ENCODE results near the gene RIMBP2.

RIMBP2 gene

DNA sequence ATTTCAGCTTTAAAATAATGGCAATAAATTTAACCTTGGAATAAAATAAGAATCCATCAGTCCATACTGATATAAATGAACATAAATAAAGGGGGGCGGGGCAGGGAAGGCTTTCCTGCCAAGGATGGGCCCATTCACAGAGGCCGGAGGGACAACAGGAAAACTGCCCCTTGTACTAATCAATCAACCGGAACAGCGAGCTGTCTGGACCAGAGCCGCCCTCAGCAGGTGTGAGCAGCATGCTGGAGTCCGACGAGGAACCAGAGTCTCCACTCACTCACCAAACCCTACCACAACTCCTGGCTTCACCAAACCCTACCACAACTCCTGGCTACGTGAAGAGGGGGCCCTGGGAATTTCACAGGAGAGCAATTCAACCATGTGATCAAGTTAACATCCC is 51.3 kb downstream of the RIMBP2 start:
- H4K20me1 ChIP-seq (ENCODE audit: insufficient read depth, low read length): no peaks in the 10 kb centered on the region
- no peaks in the 10 kb centered on the region for H3F3A ChIP-seq (ENCODE audit: insufficient read depth, low read length)
- no peaks in the 10 kb centered on the region for H3K36me3 ChIP-seq (ENCODE audit: insufficient read depth, low read length)
- no peak overlapping the region for H3K4me3 ChIP-seq (ENCODE audit: low read depth, low read length, poor library complexity, severe bottlenecking)
- no peak overlapping the region for H3K4me2 ChIP-seq (ENCODE audit: low read length)
- no peaks in the 10 kb centered on the region for H3K79me2 ChIP-seq (ENCODE audit: insufficient read depth, low read length)
- H3K9me3 ChIP-seq (ENCODE audit: low read length): no peaks in the 10 kb centered on the region
- H3K4me1 ChIP-seq (ENCODE audit: insufficient read depth, low read length, severe bottlenecking): no peaks in the 10 kb centered on the region
- H3K9me2 ChIP-seq (ENCODE audit: low read depth, low read length): no peaks in the 10 kb centered on the region
- H3K27me3 ChIP-seq (ENCODE audit: insufficient read depth, low read length): no peaks in the 10 kb centered on the region; the same call in 1 of the 2 replicates
- H3K27ac ChIP-seq (ENCODE audit: low read depth, low read length, poor library complexity, severe bottlenecking): no peak overlapping the region
- TF ChIP-seq EZH2 (IDR thresholded peaks at IDR 0.05; ENCODE audit: borderline replicate concordance, low read length): no peak
- TF ChIP-seq, protein P1, sequence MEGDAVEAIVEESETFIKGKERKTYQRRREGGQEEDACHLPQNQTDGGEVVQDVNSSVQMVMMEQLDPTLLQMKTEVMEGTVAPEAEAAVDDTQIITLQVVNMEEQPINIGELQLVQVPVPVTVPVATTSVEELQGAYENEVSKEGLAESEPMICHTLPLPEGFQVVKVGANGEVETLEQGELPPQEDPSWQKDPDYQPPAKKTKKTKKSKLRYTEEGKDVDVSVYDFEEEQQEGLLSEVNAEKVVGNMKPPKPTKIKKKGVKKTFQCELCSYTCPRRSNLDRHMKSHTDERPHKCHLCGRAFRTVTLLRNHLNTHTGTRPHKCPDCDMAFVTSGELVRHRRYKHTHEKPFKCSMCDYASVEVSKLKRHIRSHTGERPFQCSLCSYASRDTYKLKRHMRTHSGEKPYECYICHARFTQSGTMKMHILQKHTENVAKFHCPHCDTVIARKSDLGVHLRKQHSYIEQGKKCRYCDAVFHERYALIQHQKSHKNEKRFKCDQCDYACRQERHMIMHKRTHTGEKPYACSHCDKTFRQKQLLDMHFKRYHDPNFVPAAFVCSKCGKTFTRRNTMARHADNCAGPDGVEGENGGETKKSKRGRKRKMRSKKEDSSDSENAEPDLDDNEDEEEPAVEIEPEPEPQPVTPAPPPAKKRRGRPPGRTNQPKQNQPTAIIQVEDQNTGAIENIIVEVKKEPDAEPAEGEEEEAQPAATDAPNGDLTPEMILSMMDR (IDR thresholded peaks at IDR 0.05; ENCODE audit: low read length): no peak
- H2AFZ ChIP-seq (ENCODE audit: low read length): no peak overlapping the region
- no peak overlapping the region for H3K9ac ChIP-seq (ENCODE audit: low read length)

DNA sequence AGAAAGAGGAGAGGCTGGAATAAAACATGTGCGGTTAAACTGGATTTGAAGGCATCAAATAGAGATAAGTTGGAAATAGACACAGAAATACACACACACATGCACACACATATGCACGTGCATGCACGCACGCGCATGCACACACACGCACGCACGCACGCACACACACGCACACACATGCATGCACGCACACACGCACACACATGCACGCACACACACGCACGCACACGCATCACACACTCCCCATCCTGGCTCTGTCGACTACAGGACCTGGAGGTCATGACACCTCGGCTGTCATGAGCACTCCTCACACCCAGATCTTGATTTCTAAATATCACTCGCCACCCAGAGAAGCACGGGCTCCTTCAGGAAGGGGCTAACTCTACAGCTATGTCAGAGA is 51.8 kb downstream of the RIMBP2 start:
- Histone ChIP-seq H3K9ac (ENCODE audit: low read length) (no peak overlapping the region), H3K4me3 (ENCODE audit: low read depth, low read length, poor library complexity, severe bottlenecking) (no peak overlapping the region), H3K9me3 (ENCODE audit: low read length) (no peaks in the 10 kb centered on the region), H3K27ac (ENCODE audit: low read depth, low read length, poor library complexity, severe bottlenecking) (no peak overlapping the region), H3K79me2 (ENCODE audit: insufficient read depth, low read length) (no peaks in the 10 kb centered on the region), H3K27me3 (ENCODE audit: insufficient read depth, low read length) (no peaks in the 10 kb centered on the region; the same call in 1 of the 2 replicates), H3K4me2 (ENCODE audit: low read length) (no peak overlapping the region), H3K36me3 (ENCODE audit: insufficient read depth, low read length) (no peaks in the 10 kb centered on the region), H3K9me2 (ENCODE audit: low read depth, low read length) (no peaks in the 10 kb centered on the region), H2AFZ (ENCODE audit: low read length) (no peak overlapping the region), H3F3A (ENCODE audit: insufficient read depth, low read length) (no peaks in the 10 kb centered on the region), H3K4me1 (ENCODE audit: insufficient read depth, low read length, severe bottlenecking) (no peaks in the 10 kb centered on the region), H4K20me1 (ENCODE audit: insufficient read depth, low read length) (no peaks in the 10 kb centered on the region)
- TF ChIP-seq EZH2 (IDR thresholded peaks at IDR 0.05; ENCODE audit: borderline replicate concordance, low read length): no peak
- TF ChIP-seq, protein P1 (IDR thresholded peaks at IDR 0.05; ENCODE audit: low read length): no peak

- no peaks in the 10 kb centered on the region for H3K9me3 ChIP-seq (ENCODE audit: low read length)
- H3K9ac ChIP-seq (ENCODE audit: low read length): no peak overlapping the region
- no peaks in the 10 kb centered on the region for H3K4me1 ChIP-seq (ENCODE audit: insufficient read depth, low read length, severe bottlenecking)
- H3K4me2 ChIP-seq (ENCODE audit: low read length): no peak overlapping the region
- no peaks in the 10 kb centered on the region for H3F3A ChIP-seq (ENCODE audit: insufficient read depth, low read length)
- H2AFZ ChIP-seq (ENCODE audit: low read length): no peak overlapping the region
- H4K20me1 ChIP-seq (ENCODE audit: insufficient read depth, low read length): no peaks in the 10 kb centered on the region
- H3K79me2 ChIP-seq (ENCODE audit: insufficient read depth, low read length): no peaks in the 10 kb centered on the region
- H3K27ac ChIP-seq (ENCODE audit: low read depth, low read length, poor library complexity, severe bottlenecking): no peak overlapping the region
- no peak overlapping the region for H3K4me3 ChIP-seq (ENCODE audit: low read depth, low read length, poor library complexity, severe bottlenecking)
- H3K36me3 ChIP-seq (ENCODE audit: insufficient read depth, low read length): no peaks in the 10 kb centered on the region
- H3K27me3 ChIP-seq (ENCODE audit: insufficient read depth, low read length): no peaks in the 10 kb centered on the region; the same call in 1 of the 2 replicates
- no peaks in the 10 kb centered on the region for H3K9me2 ChIP-seq (ENCODE audit: low read depth, low read length)
- TF ChIP-seq, protein P1 (IDR thresholded peaks at IDR 0.05; ENCODE audit: low read length): no peak
- no peak for TF ChIP-seq EZH2 (IDR thresholded peaks at IDR 0.05; ENCODE audit: borderline replicate concordance, low read length)
Observed at GRCh38 chr12:130663514-130663913, 52.6 kb downstream of the RIMBP2 start.
